Heart left ventricle (tissue), 16 donors: ENCODE results near the gene IL18RAP. TPM values are rescaled to one million over a fixed set of nuclear protein-coding genes. Genes with fewer than 3 reads are reported as not detected.

Experiments used
- ATAC-seq, 4 donors: fragments of 200-7000 bp; cut with Tn5 transposase; one replicate each; pipeline ENCODE4 v1.9.1; 2020 to 2022; ENCODE audit warnings: moderate library complexity in 4 of 4, mild to moderate bottlenecking in 3 of 4, moderate number of reproducible peaks in 1 of 4
- DNase-seq, 5 donors: peaks; one replicate each; pipeline ENCODE4 v3.0.0-alpha.2; 2020
- H3K27ac ChIP-seq, 12 donors: fragments of 200-600 bp; sonication (generic) in 4 of 12; one replicate each; pipeline versions ENCODE4 v1.5.0 to v1.8.0; 2016 to 2022; ENCODE audit warnings: mild to moderate bottlenecking in 2 of 12
- H3K27me3 ChIP-seq, 9 donors: fragments of 200-600 bp; sonication (generic) in 2 of 9; one replicate each; pipeline versions ENCODE4 v1.5.1 to v1.8.0; 2016 to 2022; ENCODE audit warnings: mild to moderate bottlenecking in 3 of 9
- H3K36me3 ChIP-seq, 9 donors: fragments of 200-600 bp; sonication (generic) in 2 of 9; one replicate each; pipeline versions ENCODE4 v1.5.0 to v1.8.0; 2018 to 2022; ENCODE audit warnings: mild to moderate bottlenecking in 2 of 9
- H3K4me1 ChIP-seq, 12 donors: fragments of 200-600 bp; sonication (generic) in 4 of 12; one replicate each; pipeline versions ENCODE4 v1.5.0 to v1.8.0; 2016 to 2022; ENCODE audit warnings: mild to moderate bottlenecking in 3 of 12
- H3K4me3 ChIP-seq, 12 donors: fragments of 200-600 bp; sonication (generic) in 4 of 12; one replicate each; pipeline versions ENCODE4 v1.5.0 to v1.8.0; 2017 to 2022; ENCODE audit warnings: mild to moderate bottlenecking in 9 of 12, moderate library complexity in 4 of 12
- H3K9me3 ChIP-seq, 12 donors: fragments of 200-600 bp; sonication (generic) in 4 of 12; one replicate each; pipeline versions ENCODE4 v1.5.0 to v1.8.0; 2016 to 2022; ENCODE audit warnings: mild to moderate bottlenecking in 1 of 12
- POLR2A ChIP-seq, 2 donors: fragments of 450-650 bp; IDR thresholded peaks; one replicate each; pipeline ENCODE4 v1.6.1; 2017; ENCODE audit warnings: antibody characterized with exemption in 2 of 2, mild to moderate bottlenecking in 2 of 2, moderate library complexity in 2 of 2
- WGBS, 4 donors: extraction: QIAGEN DNeasy Blood & Tissue Kit in 2 of 4; methylation state at CpG; one replicate each; pipeline versions ENCODE4 v1.1.5 to v1.1.7; 2013 to 2018; 5-methylcytosine and 5-hydroxymethylcytosine counted together
- intact Hi-C, 10 donors: fragments of 100-400 bp; cut with DNase I; formaldehyde crosslinking; loops; one replicate each; pipeline versions ENCODE4 v1.11.1 to v1.14.2; 2022
- polyA plus RNA-seq, 2 donors: library from polyadenylated mRNA; stranded (reverse); fragments of 200-250 nt; gene quantifications; one replicate each; pipeline ENCODE4 v1.2.3, GENCODE V29; 2013
- total RNA-seq, 9 donors: library from RNA; depleted of rRNA in 2 of 9; stranded (reverse); fragments of >200 nt in 2 of 9; fragmentation: NEBNext Ultra II Directional in 3 of 9; extraction: Animal tissue kit (Norgen Biotek cat#: 25700) in 3 of 9; gene quantifications; one replicate each; pipeline versions ENCODE4 v1.1.0 to v1.2.4, GENCODE V29; 2016 to 2023
- TF ChIP-seq, protein P1 (sequence below), 12 donors: fragments of 200-600 bp; sonication (generic) in 4 of 12; IDR thresholded peaks; one replicate each; pipeline versions ENCODE4 v1.5.0 to v1.8.0; 2018 to 2022; ENCODE audit warnings: antibody characterized with exemption in 12 of 12, mild to moderate bottlenecking in 5 of 12
- donor health status: ischemic (EF 13 %, LVEDD 7.1; RV severe dilation, severe dysfunction).
- donor health status: healthy with polysubstance abuse.
- donor health status: DM: no; HTN: yes; CAD: no.
- donor health status: DM: no; HTN: no; CAD: no.
- donor health status: ischemic (EF 25% LVEDD 6.9; RV normal size, moderate dysfunction).
- donor health status: ischemic (EF 25% LVEDD 5.7; RV mildly dilated, moderate dysfunction).
- donor health status: healthy.
- donor health status: DM: yes; HTN: yes; CAD: no.
- donor health status: ischemic (EF 35%, LVEDD 5.7; RV mildly dilated, moderate dysfunction).
- donor health status: nonischemic (EF 11% LVEDD 7.7; RV severe dilation, severe dysfunction).
- donor health status: DM: yes; HTN: yes; CAD: no.
- donor health status: PGD.
- donor health status: ischemic (EF 29% LVEDD 5.4; RV normal size, mild dysfunction).
- donor health status: nonischemic (EF 23%, LVEDD 6.1; RV moderate dilation, normal function).

Gene IL18RAP
- total and polyA plus RNA-seq, 11 donors = 0.13 to 2.2 (median 0.41) TPM

DNA sequence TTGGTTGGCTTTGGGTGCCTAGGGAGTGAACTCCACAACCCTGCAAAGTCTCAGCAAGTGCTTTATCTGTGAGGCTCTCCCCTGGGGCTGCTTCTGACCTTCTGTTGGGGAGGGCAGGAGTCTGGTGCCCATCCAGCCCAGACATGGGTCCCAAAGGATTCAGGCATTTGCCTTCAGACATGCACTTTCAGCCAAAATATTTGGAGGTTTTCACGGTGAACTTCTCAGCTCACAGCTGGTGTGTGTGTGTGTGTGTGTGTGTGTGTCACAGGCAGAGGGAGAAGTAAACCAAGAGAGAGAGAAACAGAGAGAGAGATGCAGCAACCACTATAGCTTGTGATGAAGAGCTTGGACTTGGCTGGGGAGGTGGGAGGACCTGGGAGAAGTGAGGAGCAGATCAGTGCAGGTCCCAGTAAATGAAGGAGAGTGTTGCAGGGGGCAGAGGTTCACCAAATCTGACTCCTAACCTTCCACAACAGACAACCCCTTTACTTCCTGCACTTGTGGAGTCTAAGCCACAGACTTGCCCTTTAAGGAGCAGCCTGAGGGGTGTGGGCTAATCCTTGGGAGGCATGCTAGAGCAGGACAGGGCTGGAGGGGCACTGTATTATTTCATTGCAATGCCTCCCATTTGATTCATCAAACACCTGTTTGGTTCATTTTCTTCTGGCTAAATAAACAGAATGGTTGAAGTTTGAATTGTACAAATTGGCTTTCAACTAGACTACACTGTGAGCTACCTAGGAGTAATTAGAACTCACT, 64.2 kb downstream of the IL18RAP start:
- TF ChIP-seq, protein P1, sequence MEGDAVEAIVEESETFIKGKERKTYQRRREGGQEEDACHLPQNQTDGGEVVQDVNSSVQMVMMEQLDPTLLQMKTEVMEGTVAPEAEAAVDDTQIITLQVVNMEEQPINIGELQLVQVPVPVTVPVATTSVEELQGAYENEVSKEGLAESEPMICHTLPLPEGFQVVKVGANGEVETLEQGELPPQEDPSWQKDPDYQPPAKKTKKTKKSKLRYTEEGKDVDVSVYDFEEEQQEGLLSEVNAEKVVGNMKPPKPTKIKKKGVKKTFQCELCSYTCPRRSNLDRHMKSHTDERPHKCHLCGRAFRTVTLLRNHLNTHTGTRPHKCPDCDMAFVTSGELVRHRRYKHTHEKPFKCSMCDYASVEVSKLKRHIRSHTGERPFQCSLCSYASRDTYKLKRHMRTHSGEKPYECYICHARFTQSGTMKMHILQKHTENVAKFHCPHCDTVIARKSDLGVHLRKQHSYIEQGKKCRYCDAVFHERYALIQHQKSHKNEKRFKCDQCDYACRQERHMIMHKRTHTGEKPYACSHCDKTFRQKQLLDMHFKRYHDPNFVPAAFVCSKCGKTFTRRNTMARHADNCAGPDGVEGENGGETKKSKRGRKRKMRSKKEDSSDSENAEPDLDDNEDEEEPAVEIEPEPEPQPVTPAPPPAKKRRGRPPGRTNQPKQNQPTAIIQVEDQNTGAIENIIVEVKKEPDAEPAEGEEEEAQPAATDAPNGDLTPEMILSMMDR (IDR thresholded peaks at IDR 0.05) = no peak
- no peak for TF ChIP-seq POLR2A (IDR thresholded peaks at IDR 0.05)
- H3K27ac ChIP-seq = no peak overlapping the region
- no peaks in the 10 kb centered on the region for H3K36me3 ChIP-seq
- H3K4me3 ChIP-seq = no peak overlapping the region
- no peak for DNase-seq
- peaks cover 0 to 18% (median 2%) of the 10 kb centered on the region in 9 donors for H3K27me3 ChIP-seq
- WGBS, 4 donors = 38 to 76% (median 59%) methylated on average over 1 of the region's 1 CpG
- H3K4me1 ChIP-seq = no peaks in the 10 kb centered on the region
- no peak for ATAC-seq
- intact Hi-C loops = no loop called here
- H3K9me3 ChIP-seq = peaks cover 0 to 2% (median 0%) of the 10 kb centered on the region in 12 donors

DNA sequence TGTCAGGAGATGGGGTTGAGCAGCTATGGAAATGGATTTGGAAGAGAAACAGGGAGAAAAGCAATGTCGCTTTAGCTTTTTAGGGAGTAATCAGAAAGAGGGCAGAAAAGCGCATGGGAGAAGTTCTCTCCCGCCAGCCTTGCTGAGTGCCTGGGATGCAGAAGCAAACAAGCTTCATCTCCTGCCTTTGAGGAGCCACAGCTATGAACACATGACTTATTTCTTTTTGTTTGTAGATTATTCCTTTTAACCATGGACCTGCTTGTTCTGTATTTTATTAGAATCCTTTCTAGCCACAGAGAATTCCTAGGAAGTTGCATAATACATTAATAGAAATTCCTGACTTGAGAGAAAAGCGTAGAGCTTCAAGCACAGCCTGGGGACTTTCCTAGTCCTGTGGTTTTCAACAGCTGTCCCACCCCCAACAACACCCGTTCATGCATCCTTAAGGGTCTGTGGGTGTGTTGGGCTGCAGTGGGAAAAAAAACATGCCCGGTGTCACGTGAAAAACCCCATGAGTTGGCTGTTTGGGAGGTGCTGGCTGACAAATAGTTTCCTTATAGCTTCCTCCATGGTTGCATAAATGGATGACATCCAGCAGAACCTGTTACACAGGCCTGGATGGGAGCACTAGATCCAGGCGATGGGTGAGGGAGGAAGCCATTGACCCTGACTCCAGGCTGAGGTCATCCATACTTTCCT, 65.0 kb downstream of the IL18RAP start:
- 63 to 66% (median 65%) methylated on average over 8 of the region's 8 CpGs for WGBS, 4 donors
- DNase-seq (no peak), ATAC-seq (no peak)
- Histone ChIP-seq H3K4me3 (no peak overlapping the region), H3K36me3 (no peaks in the 10 kb centered on the region), H3K27ac (no peak overlapping the region), H3K4me1 (no peaks in the 10 kb centered on the region), H3K9me3 (peaks cover 0 to 2% (median 0%) of the 10 kb centered on the region in 12 donors), H3K27me3 (peaks cover 0 to 18% (median 2%) of the 10 kb centered on the region in 9 donors)
- intact Hi-C loops = no loop called here
- TF ChIP-seq POLR2A (IDR thresholded peaks at IDR 0.05) = no peak
- TF ChIP-seq, protein P1 (IDR thresholded peaks at IDR 0.05) = no peak

DNA sequence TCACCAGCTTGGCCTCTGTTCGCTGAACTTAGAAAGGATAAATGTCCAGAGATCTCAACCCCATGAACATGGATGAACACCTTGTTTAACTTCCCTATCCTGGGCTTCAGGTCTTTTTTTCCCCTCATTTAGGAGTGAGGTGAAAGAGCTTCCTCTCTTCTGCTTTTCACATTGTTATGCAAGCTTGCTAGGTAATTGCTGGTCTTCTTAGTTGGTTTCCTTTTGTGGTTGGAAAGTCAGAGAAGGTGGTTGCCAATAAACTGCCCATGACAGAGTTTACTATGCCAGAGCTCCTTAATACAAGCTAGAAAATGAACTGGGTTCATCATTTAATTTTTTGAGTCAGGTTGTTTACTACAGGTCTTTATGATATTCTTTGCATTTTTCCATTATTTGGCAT, 66.7 kb downstream of the IL18RAP start:
- intact Hi-C loops = no loop called here
- Histone ChIP-seq H3K27me3 (peaks cover 0 to 18% (median 2%) of the 10 kb centered on the region in 9 donors), H3K27ac (no peak overlapping the region), H3K4me1 (no peaks in the 10 kb centered on the region), H3K4me3 (no peak overlapping the region), H3K36me3 (no peaks in the 10 kb centered on the region), H3K9me3 (peaks cover 0 to 12% (median 0%) of the 10 kb centered on the region in 12 donors)
- no peak for DNase-seq
- no peak for TF ChIP-seq POLR2A (IDR thresholded peaks at IDR 0.05)
- TF ChIP-seq, protein P1 (IDR thresholded peaks at IDR 0.05) = no peak
- 84 to 93% (median 89%) methylated on average over 1 of the region's 1 CpG for WGBS, 4 donors
- no peak for ATAC-seq

DNA sequence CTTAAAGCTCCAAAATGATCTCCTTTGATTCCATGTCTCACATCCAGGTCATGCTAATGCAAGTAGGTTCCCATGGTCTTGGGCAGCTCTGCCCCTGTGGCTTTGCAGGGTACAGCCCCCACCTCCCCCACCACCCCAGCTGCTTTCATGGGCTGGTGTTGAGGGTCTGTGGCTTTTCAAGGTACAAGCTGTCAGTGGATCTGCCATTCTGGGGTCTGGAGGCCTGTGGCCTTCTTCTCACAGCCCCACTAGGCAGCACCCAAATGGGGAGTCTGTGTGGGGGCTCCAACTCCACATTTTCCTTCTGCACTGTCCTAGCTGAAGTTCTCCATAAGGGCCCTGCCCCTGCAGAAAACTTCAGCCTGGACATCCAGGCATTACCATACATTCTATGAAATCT, 69.0 kb downstream of the IL18RAP start:
- intact Hi-C loops = no loop called here
- no peak overlapping the region for H3K4me3 ChIP-seq
- no peaks in the 10 kb centered on the region for H3K36me3 ChIP-seq
- H3K4me1 ChIP-seq = no peaks in the 10 kb centered on the region
- H3K27me3 ChIP-seq = peaks cover 0 to 4% (median 0%) of the 10 kb centered on the region in 9 donors
- ATAC-seq (no peak), DNase-seq (no peak)
- H3K9me3 ChIP-seq = peaks cover 0 to 12% (median 0%) of the 10 kb centered on the region in 12 donors
- TF ChIP-seq, protein P1 (IDR thresholded peaks at IDR 0.05) = no peak
- no peak for TF ChIP-seq POLR2A (IDR thresholded peaks at IDR 0.05)
- H3K27ac ChIP-seq = no peak overlapping the region
